GM19035 (cell line): ENCODE data around the gene GNLY.
"Not testable (repeated sequence)": the region's sequence is repeated elsewhere in the genome, so short reads cannot be mapped to it uniquely, and the experiment has no call there.

Source experiments
- ATAC-seq: cut with Tn5 transposase; IDR thresholded peaks from one replicate; pipeline ENCODE4 v1.9.1; 2021; ENCODE audit not compliant: unreplicated experiment

The GNLY gene

GRCh38 chr2:85694052-85695025 lies at the start of gene GNLY:
Gene GNLY, plus strand, starts transcription at chr2:85694358. Its CDS starts 61 bp downstream, at chr2:85694419.
- ATAC-seq = no peak

GRCh38 chr2:85644909-85645308 lies 49.2 kb upstream of the GNLY start:
- ATAC-seq = no peak

GRCh38 chr2:85646166-85646565 lies 48.0 kb upstream of the GNLY start:
- ATAC-seq = no peak

- ATAC-seq = no peak
Observed at GRCh38 chr2:85647823-85648526, 46.2 kb upstream of the GNLY start.

- no peak for ATAC-seq
Observed at GRCh38 chr2:85648619-85649018, 45.5 kb upstream of the GNLY start.

DNA sequence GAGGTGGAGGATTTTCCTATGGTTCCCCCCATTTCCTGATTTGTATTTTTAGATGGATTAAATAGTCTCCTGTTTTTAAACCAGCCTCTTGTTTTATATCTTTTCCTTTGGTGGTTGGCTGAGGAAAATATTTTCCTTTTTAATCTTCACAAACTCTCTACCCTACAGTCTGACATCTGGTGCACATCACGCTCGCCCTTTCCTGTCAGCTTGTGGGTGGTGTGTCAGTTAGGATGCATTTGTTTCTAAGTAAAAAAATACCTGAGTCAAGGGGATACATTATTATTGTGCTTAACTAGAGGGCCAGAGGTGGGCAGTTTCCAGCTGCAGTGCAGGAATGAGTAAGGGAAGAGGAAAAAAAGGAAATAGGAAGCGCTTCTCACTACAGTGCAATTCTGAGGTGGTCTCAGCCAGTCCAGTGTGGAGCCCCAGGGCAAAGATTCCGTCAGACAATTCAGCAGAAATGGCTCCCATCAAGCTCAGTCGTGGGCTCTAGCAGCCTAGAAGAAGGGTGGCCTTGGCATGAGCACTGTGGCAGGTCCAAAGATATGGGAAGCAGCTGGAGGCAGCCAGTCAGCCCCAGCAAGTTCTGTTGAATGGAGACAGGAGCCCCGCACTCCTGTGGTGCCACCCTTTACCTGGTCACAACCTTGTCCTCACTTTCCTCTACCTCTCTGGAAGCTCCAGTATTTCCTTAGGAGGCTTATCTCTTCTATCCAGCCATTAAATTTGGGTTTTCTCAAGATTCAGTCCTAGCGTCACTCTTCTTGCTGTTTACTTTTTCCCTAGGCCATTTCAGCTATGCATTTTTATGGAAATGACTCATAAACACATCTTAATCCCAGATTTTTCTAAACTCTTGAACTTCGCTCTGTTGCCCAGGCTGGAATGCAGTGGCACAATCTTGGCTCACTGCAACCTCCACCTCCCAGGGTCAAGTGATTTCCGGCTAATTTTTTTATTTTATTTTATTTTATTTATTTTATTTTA lies 44.7 kb upstream of the GNLY start:
- no peak for ATAC-seq

GRCh38 chr2:85650456-85650855 lies 43.7 kb upstream of the GNLY start:
- no peak for ATAC-seq

GRCh38 chr2:85651097-85651496 lies 43.1 kb upstream of the GNLY start:
- no peak for ATAC-seq

DNA sequence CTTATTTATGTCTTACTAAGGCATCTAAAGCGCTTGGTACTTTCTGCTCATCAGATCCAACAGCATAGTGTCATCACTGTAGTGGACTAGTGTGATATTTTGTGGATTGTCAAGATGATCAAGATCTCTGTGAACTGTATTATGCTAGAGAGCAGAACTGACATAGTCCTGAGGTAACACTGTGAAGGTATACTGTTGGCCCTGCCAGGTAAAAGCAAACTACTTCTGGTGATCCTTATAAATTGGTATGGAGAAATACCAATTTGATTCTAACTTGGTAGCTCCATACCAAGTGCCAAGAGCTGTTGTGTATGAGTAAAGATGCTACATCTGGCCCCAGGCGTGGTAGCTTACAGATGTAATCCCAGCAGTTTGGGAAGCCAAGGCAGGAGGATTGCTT lies 42.1 kb upstream of the GNLY start:
- ATAC-seq = no peak

GRCh38 chr2:85653996-85654395 lies 40.2 kb upstream of the GNLY start:
- no peak for ATAC-seq

- ATAC-seq = no peak
Observed at GRCh38 chr2:85655961-85656417, 38.2 kb upstream of the GNLY start.

- no peak for ATAC-seq
Observed at GRCh38 chr2:85656468-85656867, 37.7 kb upstream of the GNLY start.

- not testable (repeated sequence) for ATAC-seq
Observed at GRCh38 chr2:85657399-85657798, 36.8 kb upstream of the GNLY start.

GRCh38 chr2:85659324-85659981 lies 34.7 kb upstream of the GNLY start:
- ATAC-seq = no peak

DNA sequence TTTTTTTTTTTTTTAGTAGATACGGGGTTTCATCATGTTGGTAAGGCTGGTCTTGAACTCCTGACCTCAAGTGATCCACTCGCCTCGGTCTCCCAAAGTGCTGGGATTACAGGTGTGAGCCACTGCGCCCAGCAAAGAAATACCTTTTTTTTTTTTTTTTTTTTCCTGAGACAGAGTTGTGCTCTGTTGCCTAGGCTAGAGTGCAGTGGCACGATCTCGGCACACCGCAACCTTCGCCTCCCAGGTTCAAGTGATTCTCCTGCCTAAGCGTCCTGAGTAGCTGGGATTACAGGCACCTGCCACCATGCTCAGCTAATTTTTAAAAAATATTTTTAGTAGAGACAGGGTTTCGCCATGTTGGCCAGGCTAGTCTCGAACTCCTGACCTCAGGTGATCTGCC lies 33.9 kb upstream of the GNLY start:
- not testable (repeated sequence) for ATAC-seq

GRCh38 chr2:85660725-85661124 lies 33.4 kb upstream of the GNLY start:
- no peak for ATAC-seq

DNA sequence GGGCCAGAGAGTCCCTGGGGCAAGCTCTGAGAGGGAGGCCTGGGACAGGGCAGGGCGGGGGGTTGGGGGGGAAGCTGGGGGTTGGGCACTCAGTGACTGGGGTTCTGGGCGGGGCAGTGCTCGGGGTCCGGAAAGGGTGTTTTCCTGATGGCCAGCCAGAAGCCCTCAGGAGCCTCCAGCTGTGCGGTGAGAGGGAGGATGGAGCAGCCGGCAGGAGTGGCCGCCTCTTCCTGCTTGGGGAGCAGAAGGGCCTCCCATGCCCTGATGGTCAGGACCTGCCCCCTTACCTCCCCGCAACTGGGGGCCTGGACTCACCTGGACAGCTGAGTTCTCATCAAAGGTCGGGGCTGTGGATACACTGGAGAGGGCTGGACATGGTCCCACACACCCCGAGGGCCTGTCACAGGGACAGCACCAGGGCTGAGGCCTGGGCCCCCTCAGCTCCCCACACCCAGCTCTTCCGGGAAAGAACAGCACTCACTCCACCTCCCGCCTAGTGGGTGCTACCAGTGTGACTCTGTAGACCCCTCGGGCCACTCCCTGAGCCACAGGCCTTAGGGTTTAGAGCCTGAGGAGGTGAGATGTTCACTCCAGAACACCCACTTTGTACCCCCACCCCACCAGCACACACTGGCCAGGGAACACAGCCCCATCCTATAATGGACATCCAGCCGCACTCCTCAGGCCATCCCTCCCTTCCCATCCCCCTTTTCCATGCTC lies 32.9 kb upstream of the GNLY start:
- ATAC-seq = no peak

DNA sequence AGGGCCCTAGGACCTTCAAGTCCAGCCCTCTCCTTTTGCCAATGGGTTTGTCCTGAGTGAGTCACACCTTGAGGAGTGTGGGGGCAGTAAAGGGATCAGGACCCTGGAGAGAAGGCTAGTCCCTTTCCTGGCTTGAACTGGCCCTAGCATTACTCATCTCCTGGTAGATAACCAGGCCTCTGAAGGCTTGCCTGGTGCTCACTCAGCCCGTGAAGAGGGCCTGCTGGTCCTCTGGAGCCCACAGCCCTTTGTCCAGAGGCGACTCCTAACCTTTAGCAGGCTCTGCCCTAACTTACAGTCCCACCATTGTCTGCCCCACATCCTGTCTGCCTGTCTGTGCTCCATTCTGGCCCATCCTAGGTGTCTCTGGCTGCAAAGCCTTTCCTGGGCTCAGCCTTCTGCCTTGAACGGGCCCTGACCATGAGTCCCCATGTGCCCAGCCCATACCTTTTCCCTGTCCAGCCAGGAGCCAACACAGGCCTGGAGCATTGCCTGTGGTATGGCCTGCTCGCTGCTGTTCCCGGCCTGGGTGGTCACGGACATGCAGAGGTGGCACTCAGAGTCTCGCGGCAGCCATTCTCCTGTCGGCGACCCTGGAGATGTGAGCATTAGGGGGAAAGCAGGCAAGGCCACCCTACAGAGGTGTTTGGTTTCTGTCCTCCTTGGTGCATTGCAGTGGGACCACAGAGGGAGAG lies 31.1 kb upstream of the GNLY start:
- no peak for ATAC-seq
